GM19099 (cell line): ENCODE measurements around the gene SECTM1.

ENCODE experiments used
- POLR2A ChIP-seq: IDR thresholded peaks from 3 replicates; pipeline ENCODE4 v1.6.1; 2011; ENCODE audit warnings: low read depth; ENCODE audit not compliant: insufficient read length; ENCODE audit errors: extremely low read depth

Gene SECTM1

GRCh38 chr17:82291582-82292250, 41.9 kb downstream of the SECTM1 start:
- no peak for TF ChIP-seq POLR2A

GRCh38 chr17:82287868-82288801, 45.4 kb downstream of the SECTM1 start:
- no peak for TF ChIP-seq POLR2A

GRCh38 chr17:82287013-82287867, 46.3 kb downstream of the SECTM1 start:
- TF ChIP-seq POLR2A = no peak

- no peak for TF ChIP-seq POLR2A
Observed at GRCh38 chr17:82285141-82285540, 48.4 kb downstream of the SECTM1 start.

- no peak for TF ChIP-seq POLR2A
Observed at GRCh38 chr17:82283208-82283749, 50.3 kb downstream of the SECTM1 start.

- no peak for TF ChIP-seq POLR2A
Observed at GRCh38 chr17:82282239-82283207, 51.0 kb downstream of the SECTM1 start.

- TF ChIP-seq POLR2A = no peak
Observed at GRCh38 chr17:82281502-82282238, 51.9 kb downstream of the SECTM1 start.

GRCh38 chr17:82281076-82281475, 52.5 kb downstream of the SECTM1 start:
- no peak for TF ChIP-seq POLR2A

GRCh38 chr17:82280537-82280936, 53.0 kb downstream of the SECTM1 start:
- no peak for TF ChIP-seq POLR2A

- TF ChIP-seq POLR2A = no peak
Observed at GRCh38 chr17:82278786-82279391, 54.7 kb downstream of the SECTM1 start.

- TF ChIP-seq POLR2A = no peak
Observed at GRCh38 chr17:82278308-82278707, 55.3 kb downstream of the SECTM1 start.

GRCh38 chr17:82277851-82278250, 55.7 kb downstream of the SECTM1 start:
- TF ChIP-seq POLR2A = no peak

- TF ChIP-seq POLR2A = no peak
Observed at GRCh38 chr17:82276938-82277337, 56.6 kb downstream of the SECTM1 start.

- no peak for TF ChIP-seq POLR2A
Observed at GRCh38 chr17:82275326-82275725, 58.2 kb downstream of the SECTM1 start.
